H1 (cell line): ENCODE measurements around the gene FMNL2.
"Not testable (repeated sequence)": the region's sequence is repeated elsewhere in the genome, so short reads cannot be mapped to it uniquely, and the experiment has no call there.

Source experiments
- ATF2 ChIP-seq: IDR thresholded peaks from 2 replicates; pipeline ENCODE4 v1.6.1; 2012; ENCODE audit warnings: low read length, inconsistent platforms
- CBX8 ChIP-seq: fragments of 300-800, 300-1000 bp; sonication (generic); IDR thresholded peaks from 2 replicates; pipeline ENCODE4 v1.7.1; 2016; ENCODE audit warnings: low read depth, low read length, borderline replicate concordance
- CEBPB ChIP-seq: IDR thresholded peaks from 2 replicates; pipeline ENCODE4 v1.6.1; 2012; ENCODE audit warnings: low read depth, low read length
- CTCF ChIP-seq, 3 experiments: IDR thresholded peaks; 1 replicate in 2 of 3; 2 replicates in 1 of 3; pipeline versions ENCODE4 v1.5.1 to v1.6.1; 2011; ENCODE audit warnings: low read length in 3 of 3, mild to moderate bottlenecking in 3 of 3, inconsistent platforms in 2 of 3, low read depth in 1 of 3, moderate library complexity in 1 of 3; ENCODE audit not compliant: insufficient read depth in 1 of 3; ENCODE audit errors: control extremely low read depth in 1 of 3
- JUND ChIP-seq: IDR thresholded peaks from 2 replicates; pipeline ENCODE4 v1.6.1; 2011; ENCODE audit warnings: mild to moderate bottlenecking, improper control_type of control experiment, low read length
- POLR2A ChIP-seq, 2 experiments: IDR thresholded peaks; 1 replicate in 1 of 2; 2 replicates in 1 of 2; pipeline ENCODE4 v1.6.1; 2011; ENCODE audit warnings: low read depth in 2 of 2, low read length in 2 of 2, mild to moderate bottlenecking in 2 of 2; ENCODE audit errors: control extremely low read depth in 1 of 2
- YY1 ChIP-seq: IDR thresholded peaks from 2 replicates; pipeline ENCODE4 v1.6.1; 2011; ENCODE audit warnings: low read depth, mild to moderate bottlenecking, low read length

DNA sequence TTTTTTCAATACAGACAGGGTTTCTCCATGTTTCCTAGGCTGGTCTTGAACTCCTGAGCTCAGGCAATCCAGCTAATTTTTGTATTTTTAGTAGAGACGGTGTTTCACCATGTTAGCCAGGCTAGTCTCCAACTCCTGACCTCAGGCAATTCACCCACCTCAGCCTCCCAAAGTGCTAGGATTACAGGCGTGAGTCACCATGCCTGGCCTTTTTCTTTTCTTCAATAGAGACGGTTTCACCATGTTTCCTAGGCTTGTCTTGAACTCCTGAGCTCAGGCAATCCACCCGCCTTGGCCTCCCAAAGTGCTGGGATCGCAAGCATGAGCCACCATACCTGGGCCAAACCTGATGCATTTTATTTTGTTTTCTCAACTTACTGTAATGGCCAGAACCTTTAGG is 9.8 kb upstream of the FMNL2 start:
- not testable (repeated sequence) for TF ChIP-seq CBX8; CTCF (IDR thresholded peaks at IDR 0.05; ENCODE audit: control extremely low read depth in 1 of 3, insufficient read depth in 1 of 3, low read depth in 1 of 3, low read length in 3 of 3); JUND; ATF2; CEBPB; POLR2A (IDR thresholded peaks at IDR 0.05; ENCODE audit: control extremely low read depth in 1 of 2, low read depth in 2 of 2, low read length in 2 of 2); YY1
